Measurements from ENCODE around the gene GP1BB. TPM values are rescaled to one million over a fixed set of nuclear protein-coding genes. Genes with fewer than 3 reads are reported as not detected.

GP1BB gene
- total and polyA plus RNA-seq, 10 of the 15 experiments (the other 5 are each of a cell fraction or from before 2014, with no cell fraction given), result 0.05 to 0.28 (median 0.28) TPM; not detected in 7

GRCh38 chr22:19761725-19762567, 38.6 kb downstream of the GP1BB start:
- Histone ChIP-seq H4K20me1 (ENCODE audit: control insufficient read depth, insufficient read depth) (no peaks in the 10 kb centered on the region), H3K4me3 (no peak overlapping the region), H3K79me2 (ENCODE audit: control insufficient read depth, insufficient read depth, low read length) (no peaks in the 10 kb centered on the region), H2AFZ (ENCODE audit: control insufficient read depth, low read depth, low read length) (no peak overlapping the region), H3K4me1 (ENCODE audit: control insufficient read depth, insufficient read depth, low read length) (peaks cover 3% of the 10 kb centered on the region), H3K9me3 (replicated peaks; ENCODE audit: control insufficient read depth, insufficient read depth, low read length) (no peaks in the 10 kb centered on the region), H3K27me3 (replicated peaks in 1 of 2; ENCODE audit: control insufficient read depth in 2 of 2, insufficient read depth in 2 of 2, low read length in 1 of 2) (peaks cover 12 to 13% of the 10 kb centered on the region in 2 experiments), H3K27ac (ENCODE audit: control insufficient read depth, insufficient read depth) (no peak overlapping the region), H3K36me3 (ENCODE audit: control insufficient read depth in 2 of 2, insufficient read depth in 2 of 2, low read length in 1 of 2) (no peaks in the 10 kb centered on the region), H3K9ac (ENCODE audit: control insufficient read depth, insufficient read depth, low read length) (no peak overlapping the region), H3K4me2 (ENCODE audit: control insufficient read depth, insufficient read depth) (no peak overlapping the region)
- ChIA-PET CTCF (no interaction called here), SMC1A (ENCODE audit: uncharacterized antibody, unreplicated experiment) (no interaction called here), POLR2A (no interaction called here), RAD21 (ENCODE audit: unreplicated experiment) (no interaction called here)
- DNase-seq (ENCODE audit: low read depth, low spot score) (no peak), ATAC-seq (no peak), FAIRE-seq (no peak)
- TF ChIP-seq NR2F1 (conservative IDR thresholded peaks at IDR 0.05) (no peak), EZH2 (IDR thresholded peaks at IDR 0.05; ENCODE audit: borderline replicate concordance, control insufficient read depth, low read depth, low read length) (0 out of 2 replicates have a peak, but pooled peaks have one; percentile 47)
- BruUV-seq (replicated peaks), result no TSS peak
- intact Hi-C loops (cut with micrococcal nuclease; ENCODE audit: unreplicated experiment), result no loop called here
- in situ Hi-C loops (cut with MboI), result no loop called here
- 68% methylated on average over 33 of the region's 33 CpGs for WGBS (ENCODE audit: insufficient coverage, insufficient replicate concordance, low lambda C conversion rate, missing lambda C conversion rate)

GRCh38 chr22:19762568-19763457, 39.5 kb downstream of the GP1BB start:
- Histone ChIP-seq H3K4me1 (ENCODE audit: control insufficient read depth, insufficient read depth, low read length) (no peaks in the 10 kb centered on the region), H3K9ac (ENCODE audit: control insufficient read depth, insufficient read depth, low read length) (no peak overlapping the region), H3K4me2 (ENCODE audit: control insufficient read depth, insufficient read depth) (no peak overlapping the region), H3K4me3 (no peak overlapping the region), H3K36me3 (ENCODE audit: control insufficient read depth in 2 of 2, insufficient read depth in 2 of 2, low read length in 1 of 2) (no peaks in the 10 kb centered on the region), H3K79me2 (ENCODE audit: control insufficient read depth, insufficient read depth, low read length) (no peaks in the 10 kb centered on the region), H4K20me1 (ENCODE audit: control insufficient read depth, insufficient read depth) (no peaks in the 10 kb centered on the region), H3K27ac (ENCODE audit: control insufficient read depth, insufficient read depth) (no peak overlapping the region), H2AFZ (ENCODE audit: control insufficient read depth, low read depth, low read length) (no peak overlapping the region), H3K27me3 (replicated peaks in 1 of 2; ENCODE audit: control insufficient read depth in 2 of 2, insufficient read depth in 2 of 2, low read length in 1 of 2) (peaks cover 12 to 16% of the 10 kb centered on the region in 2 experiments), H3K9me3 (replicated peaks; ENCODE audit: control insufficient read depth, insufficient read depth, low read length) (no peaks in the 10 kb centered on the region)
- ATAC-seq (no peak), DNase-seq (ENCODE audit: low read depth, low spot score) (no peak), FAIRE-seq (no peak)
- BruUV-seq (replicated peaks), result no TSS peak
- ChIA-PET SMC1A (ENCODE audit: uncharacterized antibody, unreplicated experiment) (interaction anchor here (0.8 kb wide), 1 partner anchor 33 kb away, joined by 3 read pairs; no protein-coding TSS in a partner anchor), CTCF (no interaction called here), RAD21 (ENCODE audit: unreplicated experiment) (interaction anchor here (1.1 kb wide), 1 partner anchor 13 kb away, joined by 3 read pairs; no protein-coding TSS in a partner anchor), POLR2A (no interaction called here)
- intact Hi-C loops (cut with micrococcal nuclease; ENCODE audit: unreplicated experiment) (no loop called here), in situ Hi-C loops (cut with MboI) (no loop called here)
- 75% methylated on average over 34 of the region's 34 CpGs for WGBS (ENCODE audit: insufficient coverage, insufficient replicate concordance, low lambda C conversion rate, missing lambda C conversion rate)
- TF ChIP-seq IRF4 (IDR thresholded peaks at IDR 0.05; ENCODE audit: low read depth, low read length), result no peak
- TF ChIP-seq PAX8 (IDR thresholded peaks at IDR 0.05), result no peak
- TF ChIP-seq NRF1 (conservative IDR thresholded peaks at IDR 0.05; ENCODE audit: low read depth, low read length), result no peak
- no peak for TF ChIP-seq USF2 (IDR thresholded peaks at IDR 0.05; ENCODE audit: borderline replicate concordance, low read depth, low read length)
- no peak for TF ChIP-seq NFYB (IDR thresholded peaks at IDR 0.05; ENCODE audit: insufficient read depth, low read depth, low read length)
- no peak for TF ChIP-seq ZSCAN29 (IDR thresholded peaks at IDR 0.05)
- no peak for TF ChIP-seq ATF7 (IDR thresholded peaks at IDR 0.05; ENCODE audit: low read depth)
- TF ChIP-seq POLR2AphosphoS5 (IDR thresholded peaks at IDR 0.05; ENCODE audit: low read length), result no peak
- TF ChIP-seq BACH1 (IDR thresholded peaks at IDR 0.05; ENCODE audit: borderline replicate concordance), result no peak
- TF ChIP-seq RAD51 (IDR thresholded peaks at IDR 0.05), result no peak
- no peak for TF ChIP-seq CEBPB (IDR thresholded peaks at IDR 0.05; ENCODE audit: borderline replicate concordance in 1 of 2, low read depth in 2 of 2, low read length in 2 of 2)
- no peak for TF ChIP-seq SIN3A (IDR thresholded peaks at IDR 0.05; ENCODE audit: low read depth, low read length)
- TF ChIP-seq JUNB (IDR thresholded peaks at IDR 0.05), result no peak
